HEK293T (cell line): ENCODE measurements around the gene PLEKHG4B.
"Not testable (repeated sequence)": the region's sequence is repeated elsewhere in the genome, so short reads cannot be mapped to it uniquely, and the experiment has no call there.

Experiments used
- CTCF ChIA-PET: fragments of 350-600 bp; formaldehyde crosslinking; extraction: SDS; loops from one replicate; lab custom pipeline; 2021; ENCODE audit warnings: antibody characterized with exemption, inconsistent platforms; lab: Yijun Ruan, JAX
- POLR2A ChIA-PET: fragments of 350-600 bp; formaldehyde crosslinking; extraction: SDS; loops from one replicate; lab custom pipeline; 2020; ENCODE audit warnings: antibody characterized with exemption, inconsistent platforms; lab: Yijun Ruan, JAX
- DNase-seq: peaks from one replicate; pipeline ENCODE4 v3.0.0; 2012; ENCODE audit warnings: mixed read lengths; ENCODE audit errors: extremely low spot score
- ARNT ChIP-seq: fragments of 450-650 bp; IDR thresholded peaks from 2 replicates; pipeline ENCODE4 v1.6.1; 2017; ENCODE audit warnings: mild to moderate bottlenecking
- BHLHE40 ChIP-seq: fragments of 450-650 bp; IDR thresholded peaks from 2 replicates; pipeline ENCODE4 v1.6.1; 2016; ENCODE audit warnings: mild to moderate bottlenecking, moderate library complexity, borderline replicate concordance
- CTBP1 ChIP-seq: fragments of 450-650 bp; IDR thresholded peaks from 2 replicates; pipeline ENCODE4 v1.6.1; 2016; ENCODE audit warnings: borderline replicate concordance
- ELF4 ChIP-seq: fragments of 450-650 bp; IDR thresholded peaks from 2 replicates; pipeline ENCODE4 v1.6.1; 2017; ENCODE audit warnings: antibody characterized with exemption
- FOXA1 ChIP-seq: fragments of 450-650 bp; IDR thresholded peaks from 2 replicates; pipeline ENCODE4 v1.6.1; 2016; ENCODE audit warnings: mild to moderate bottlenecking
- FOXK2 ChIP-seq: fragments of 450-650 bp; IDR thresholded peaks from 2 replicates; pipeline ENCODE4 v1.6.1; 2016; ENCODE audit warnings: mild to moderate bottlenecking
- FOXM1 ChIP-seq: fragments of 450-650 bp; IDR thresholded peaks from 2 replicates; pipeline ENCODE4 v1.6.1; 2017; ENCODE audit warnings: mild to moderate bottlenecking, borderline replicate concordance
- HDGF ChIP-seq: fragments of 450-650 bp; IDR thresholded peaks from 2 replicates; pipeline ENCODE4 v1.6.1; 2017; ENCODE audit warnings: antibody characterized with exemption, borderline replicate concordance
- L3MBTL2 ChIP-seq: fragments of 450-650 bp; conservative IDR thresholded peaks from 2 replicates; pipeline ENCODE4 v1.6.1; 2016; ENCODE audit warnings: mild to moderate bottlenecking
- LEF1 ChIP-seq: fragments of 450-650 bp; IDR thresholded peaks from 2 replicates; pipeline ENCODE4 v1.6.1; 2017; ENCODE audit warnings: mild to moderate bottlenecking, borderline replicate concordance
- NFRKB ChIP-seq: fragments of 450-650 bp; IDR thresholded peaks from 2 replicates; pipeline ENCODE4 v1.6.1; 2016; ENCODE audit warnings: mild to moderate bottlenecking, moderate library complexity
- PKNOX1 ChIP-seq: fragments of 450-650 bp; IDR thresholded peaks from 2 replicates; pipeline ENCODE4 v1.6.1; 2016
- SP1 ChIP-seq: fragments of 450-650 bp; IDR thresholded peaks from 2 replicates; pipeline ENCODE4 v1.6.1; 2017
- SUZ12 ChIP-seq: fragments of 450-650 bp; IDR thresholded peaks from 2 replicates; pipeline ENCODE4 v1.6.1; 2016; ENCODE audit warnings: mild to moderate bottlenecking
- TARDBP ChIP-seq: fragments of 450-650 bp; IDR thresholded peaks from 2 replicates; pipeline ENCODE4 v1.6.1; 2016
- ZNF384 ChIP-seq: fragments of 450-650 bp; IDR thresholded peaks from 2 replicates; pipeline ENCODE4 v1.6.1; 2016

Gene PLEKHG4B

DNA sequence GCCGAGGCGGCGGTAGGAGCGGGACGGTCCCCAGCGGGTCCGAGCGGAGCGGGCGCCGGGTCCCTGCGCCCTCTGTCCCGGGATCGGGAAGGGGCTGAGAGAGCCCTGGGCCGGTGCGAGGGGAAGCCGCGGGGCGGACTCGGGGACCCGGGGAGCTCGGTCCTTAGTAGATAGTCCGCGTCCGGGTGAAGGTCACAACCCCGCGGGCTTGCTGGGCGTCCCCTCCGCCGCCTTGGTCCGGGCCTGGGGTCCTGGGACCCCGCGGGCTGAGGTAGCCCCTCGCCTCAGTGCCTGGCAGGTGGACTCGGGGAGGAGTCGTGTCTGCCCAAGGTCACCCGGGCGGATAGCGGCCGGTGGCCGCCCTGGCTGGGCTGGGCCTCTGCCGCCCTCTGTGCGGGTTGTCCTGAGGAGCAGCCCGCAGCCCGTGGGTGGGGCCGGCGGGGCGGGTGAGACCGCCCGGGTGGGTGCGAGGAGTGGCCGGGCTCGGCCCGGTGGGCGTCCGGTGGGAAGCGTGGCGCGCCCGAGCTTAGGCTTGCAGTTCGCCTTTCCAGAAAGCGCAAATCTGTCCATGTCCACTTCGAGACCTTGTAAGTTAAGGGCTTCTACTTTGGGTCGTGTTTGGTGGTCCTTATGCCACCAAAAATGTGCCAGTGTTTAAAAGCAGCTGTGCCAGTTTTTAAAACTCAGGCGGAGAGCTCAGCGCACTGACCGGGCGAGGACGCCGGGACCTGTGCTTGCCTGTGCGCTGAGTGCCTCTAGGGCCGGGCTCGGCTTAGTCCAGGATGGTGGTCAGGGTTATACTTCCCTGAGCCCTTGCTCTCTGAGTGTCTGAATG, 126.7 kb downstream of the PLEKHG4B start:
- CTCF ChIA-PET = interaction anchor here (0.7 to 1.5 kb wide), 2 partner anchors 9 to 30 kb away, joined by 3 to 4 read pairs; no protein-coding TSS in a partner anchor
- POLR2A ChIA-PET = interaction anchor here (0.6 to 1.9 kb wide), 19 partner anchors 9 to 424 kb away, joined by 3 to 16 read pairs (median 3); partner anchors contain the start of genes LRRC14B, PDCD6 and PLEKHG4B
- no peak for DNase-seq
- TF ChIP-seq NFRKB = no peak

DNA sequence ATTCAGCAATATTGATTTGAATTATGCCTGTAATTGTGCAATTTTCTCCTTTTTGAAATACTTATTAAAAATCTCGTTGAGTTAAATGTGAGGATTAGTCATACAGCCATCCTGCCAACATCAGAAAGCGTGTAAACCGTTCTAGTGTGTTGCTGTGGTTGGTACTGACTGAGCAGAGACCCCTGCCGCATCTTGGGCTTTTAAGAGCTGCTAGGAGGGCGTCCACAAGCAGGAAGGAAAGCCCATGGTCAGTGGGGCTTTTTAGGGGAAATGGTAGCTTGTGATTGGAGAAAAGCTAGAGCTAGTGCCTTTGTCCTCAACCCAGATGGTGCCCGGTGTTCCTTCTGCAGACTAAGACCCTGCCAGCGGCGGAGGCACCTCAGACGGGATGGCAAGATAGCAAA, 127.5 kb downstream of the PLEKHG4B start:
- POLR2A ChIA-PET = interaction anchor here (0.9 to 1.6 kb wide), 2 partner anchors 52 to 53 kb away, joined by 3 to 4 read pairs; partner anchors contain the start of gene PDCD6
- no peak for TF ChIP-seq PKNOX1
- TF ChIP-seq CTBP1 = no peak
- TF ChIP-seq ZNF384 = no peak
- no peak for TF ChIP-seq HDGF
- no peak for TF ChIP-seq NFRKB
- TF ChIP-seq FOXK2 = no peak
- no peak for TF ChIP-seq L3MBTL2
- TF ChIP-seq FOXM1 = no peak
- no peak for TF ChIP-seq ARNT
- no peak for TF ChIP-seq SP1
- no peak for TF ChIP-seq TARDBP
- no peak for TF ChIP-seq BHLHE40
- TF ChIP-seq LEF1 = no peak
- TF ChIP-seq SUZ12 = no peak
- no peak for TF ChIP-seq FOXA1
- no peak for TF ChIP-seq ELF4
- CTCF ChIA-PET = interaction anchor here (0.7 kb wide), 1 partner anchor 31 kb away, joined by 3 read pairs; no protein-coding TSS in a partner anchor
- no peak for DNase-seq

- TF ChIP-seq BHLHE40 (no peak), FOXK2 (no peak), FOXA1 (no peak), LEF1 (no peak), SP1 (no peak), NFRKB (no peak), SUZ12 (no peak), CTBP1 (no peak), HDGF (no peak), PKNOX1 (no peak), FOXM1 (no peak), TARDBP (no peak), L3MBTL2 (no peak), ARNT (no peak)
- CTCF ChIA-PET = interaction anchor here (0.7 kb wide), 1 partner anchor 31 kb away, joined by 3 read pairs; no protein-coding TSS in a partner anchor
- no peak for DNase-seq
- POLR2A ChIA-PET = no interaction called here
Observed at GRCh38 chr5:219991-220390, 128.0 kb downstream of the PLEKHG4B start.

- DNase-seq, POLR2A ChIA-PET, CTCF ChIA-PET: not testable (repeated sequence)
Observed at GRCh38 chr5:222951-223715, 131.2 kb downstream of the PLEKHG4B start.

DNA sequence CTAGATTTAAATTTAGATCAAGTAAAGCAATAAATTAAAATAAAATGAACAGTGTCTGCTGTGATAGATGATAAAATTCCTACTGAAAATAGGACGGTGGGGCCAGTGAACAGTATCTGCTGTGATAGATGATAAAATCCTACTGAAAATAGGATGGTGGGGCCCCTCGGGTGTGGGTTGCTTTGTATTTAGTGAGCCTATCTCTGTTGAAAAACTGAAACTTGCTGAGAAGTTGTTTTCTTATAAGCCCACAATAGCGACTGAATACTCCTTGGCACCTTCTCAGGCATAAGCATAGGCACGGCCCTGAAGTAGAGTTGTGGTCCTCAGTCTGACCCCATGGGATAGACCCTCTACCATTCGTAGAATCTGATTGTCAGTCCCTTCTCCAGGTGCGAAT, 131.8 kb downstream of the PLEKHG4B start:
- DNase-seq = no peak
- ChIA-PET POLR2A (no interaction called here), CTCF (no interaction called here)
- no peak for TF ChIP-seq SP1

- ChIA-PET POLR2A (no interaction called here), CTCF (no interaction called here)
- TF ChIP-seq TARDBP (no peak), LEF1 (no peak), FOXM1 (no peak), NFRKB (no peak), FOXA1 (no peak), CTBP1 (no peak), ARNT (no peak), SP1 (no peak), ZNF384 (no peak), FOXK2 (no peak), ELF4 (no peak)
- no peak for DNase-seq
Observed at GRCh38 chr5:225334-225733, 133.4 kb downstream of the PLEKHG4B start.

- POLR2A ChIA-PET = interaction anchor here (1.1 kb wide), 1 partner anchor 9 kb away, joined by 3 read pairs; no protein-coding TSS in a partner anchor
- DNase-seq, CTCF ChIA-PET: not testable (repeated sequence)
Observed at GRCh38 chr5:227375-227774, 135.4 kb downstream of the PLEKHG4B start.
